Measurements from ENCODE around the gene SLC18B1. TPM values are rescaled to one million over a fixed set of nuclear protein-coding genes. Genes with fewer than 3 reads are reported as not detected.

Gene SLC18B1
- total and polyA plus RNA-seq, 2 of the 8 experiments (the other 6 are each of a cell fraction or from before 2014, with no cell fraction given) = 17.2 to 23.4 TPM

DNA sequence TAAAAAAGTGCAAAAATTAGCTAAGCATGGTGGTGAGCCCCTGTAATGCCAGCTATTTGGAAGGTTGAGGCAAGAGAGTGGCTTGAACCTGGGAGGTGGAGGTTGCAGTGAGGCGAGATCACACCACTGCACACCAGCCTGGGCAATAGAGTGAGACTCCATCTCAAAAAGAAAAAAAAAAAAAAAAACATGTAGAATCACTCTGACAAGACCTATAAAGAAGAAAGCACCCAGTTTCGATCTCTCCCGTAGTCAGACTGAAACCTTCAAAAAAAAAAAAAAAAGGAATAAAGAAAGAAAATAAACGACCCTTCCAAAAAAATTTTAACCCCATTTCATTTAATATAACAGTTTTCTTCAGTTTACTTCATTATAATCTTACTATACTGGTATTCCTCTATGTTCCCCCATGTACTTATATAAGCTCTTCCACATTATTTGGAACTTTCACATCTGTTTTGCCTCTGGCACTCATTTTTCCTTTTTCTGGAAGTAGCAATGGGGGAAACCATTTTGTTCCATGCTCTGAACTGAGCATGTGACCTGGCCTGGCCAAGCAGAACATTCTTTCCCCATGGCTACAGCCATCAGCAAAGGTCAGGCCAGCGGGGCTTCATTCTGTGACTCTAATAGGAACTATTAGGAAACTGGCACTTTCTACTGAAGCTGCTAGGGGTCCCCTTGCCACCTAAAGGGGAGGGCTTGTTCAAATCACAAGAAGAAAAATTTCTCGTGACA, 9.6 kb downstream of the SLC18B1 start (continued):
- TF ChIP-seq CTBP2 (IDR thresholded peaks at IDR 0.05; ENCODE audit: borderline replicate concordance, insufficient read depth, insufficient read length, low read length) (no peak), ATF3 (IDR thresholded peaks at IDR 0.05; ENCODE audit: insufficient read depth, low read depth, low read length) (no peak)

Data from H1 (cell line).